ENCODE measurements around the gene ASPSCR1. TPM values are rescaled to one million over a fixed set of nuclear protein-coding genes. Genes with fewer than 3 reads are reported as not detected.

ASPSCR1 gene
- total and polyA plus RNA-seq, 2 of the 13 experiments (the other 11 are each of a cell fraction or from before 2014, with no cell fraction given) = 274 to 314 TPM

DNA sequence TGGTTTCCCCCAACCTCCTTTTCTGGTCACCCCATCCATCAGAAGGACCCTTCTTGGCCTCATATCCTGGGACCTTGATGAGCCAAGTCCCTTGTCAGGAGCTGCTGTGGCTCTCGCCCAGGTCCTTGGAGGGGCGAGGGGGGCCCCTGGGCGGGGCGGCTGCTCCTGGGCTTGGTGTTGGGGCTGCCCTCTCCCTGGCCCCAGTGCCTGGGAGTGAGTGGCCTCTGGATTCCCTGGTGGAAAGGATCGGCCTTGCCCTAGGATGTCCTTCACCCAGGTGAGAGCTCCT is 10.2 kb upstream of the ASPSCR1 start (continued):
- TF ChIP-seq, protein P1, sequence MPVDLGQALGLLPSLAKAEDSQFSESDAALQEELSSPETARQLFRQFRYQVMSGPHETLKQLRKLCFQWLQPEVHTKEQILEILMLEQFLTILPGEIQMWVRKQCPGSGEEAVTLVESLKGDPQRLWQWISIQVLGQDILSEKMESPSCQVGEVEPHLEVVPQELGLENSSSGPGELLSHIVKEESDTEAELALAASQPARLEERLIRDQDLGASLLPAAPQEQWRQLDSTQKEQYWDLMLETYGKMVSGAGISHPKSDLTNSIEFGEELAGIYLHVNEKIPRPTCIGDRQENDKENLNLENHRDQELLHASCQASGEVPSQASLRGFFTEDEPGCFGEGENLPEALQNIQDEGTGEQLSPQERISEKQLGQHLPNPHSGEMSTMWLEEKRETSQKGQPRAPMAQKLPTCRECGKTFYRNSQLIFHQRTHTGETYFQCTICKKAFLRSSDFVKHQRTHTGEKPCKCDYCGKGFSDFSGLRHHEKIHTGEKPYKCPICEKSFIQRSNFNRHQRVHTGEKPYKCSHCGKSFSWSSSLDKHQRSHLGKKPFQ (CRISPR knock-in tag; IDR thresholded peaks at IDR 0.05; ENCODE audit: insufficient replicate concordance) = peak; percentile 50
- no peak for TF ChIP-seq ZNF660 (CRISPR knock-in tag; IDR thresholded peaks at IDR 0.05; ENCODE audit: borderline replicate concordance, low read depth)
- TF ChIP-seq ZNF572 (CRISPR knock-in tag; IDR thresholded peaks at IDR 0.05) = no peak; the same call in 1 of the 2 replicates
- TF ChIP-seq GLI4 (CRISPR knock-in tag; IDR thresholded peaks at IDR 0.05; ENCODE audit: borderline replicate concordance) = no peak
- TF ChIP-seq POLR2G (IDR thresholded peaks at IDR 0.05; ENCODE audit: low read depth, low read length) = peak; percentile 12
- no peak for TF ChIP-seq KMT2A (CRISPR knock-in tag; IDR thresholded peaks at IDR 0.05)
- TF ChIP-seq RAD51 (IDR thresholded peaks at IDR 0.05; ENCODE audit: borderline replicate concordance) = no peak
- no peak for TF ChIP-seq ZNF567 (CRISPR knock-in tag; IDR thresholded peaks at IDR 0.05; ENCODE audit: borderline replicate concordance)
- no peak; the same call in 1 of the 2 replicates for TF ChIP-seq ZNF749 (CRISPR knock-in tag; IDR thresholded peaks at IDR 0.05; ENCODE audit: borderline replicate concordance)
- 0 out of 2 replicates have a peak, but pooled peaks have one; percentile 24 for TF ChIP-seq EEA1 (CRISPR knock-in tag; IDR thresholded peaks at IDR 0.05; ENCODE audit: borderline replicate concordance)
- TF ChIP-seq ZNF263 (CRISPR knock-in tag; IDR thresholded peaks at IDR 0.05) = no peak
- no peak for TF ChIP-seq RFXANK (CRISPR knock-in tag; IDR thresholded peaks at IDR 0.05)
- TF ChIP-seq CCDC6 (CRISPR knock-in tag; IDR thresholded peaks at IDR 0.05) = no peak
- 0 out of 2 replicates have a peak, but pooled peaks have one; percentile 15 for TF ChIP-seq SP2 (CRISPR knock-in tag; IDR thresholded peaks at IDR 0.05)
- TF ChIP-seq, protein P2, sequence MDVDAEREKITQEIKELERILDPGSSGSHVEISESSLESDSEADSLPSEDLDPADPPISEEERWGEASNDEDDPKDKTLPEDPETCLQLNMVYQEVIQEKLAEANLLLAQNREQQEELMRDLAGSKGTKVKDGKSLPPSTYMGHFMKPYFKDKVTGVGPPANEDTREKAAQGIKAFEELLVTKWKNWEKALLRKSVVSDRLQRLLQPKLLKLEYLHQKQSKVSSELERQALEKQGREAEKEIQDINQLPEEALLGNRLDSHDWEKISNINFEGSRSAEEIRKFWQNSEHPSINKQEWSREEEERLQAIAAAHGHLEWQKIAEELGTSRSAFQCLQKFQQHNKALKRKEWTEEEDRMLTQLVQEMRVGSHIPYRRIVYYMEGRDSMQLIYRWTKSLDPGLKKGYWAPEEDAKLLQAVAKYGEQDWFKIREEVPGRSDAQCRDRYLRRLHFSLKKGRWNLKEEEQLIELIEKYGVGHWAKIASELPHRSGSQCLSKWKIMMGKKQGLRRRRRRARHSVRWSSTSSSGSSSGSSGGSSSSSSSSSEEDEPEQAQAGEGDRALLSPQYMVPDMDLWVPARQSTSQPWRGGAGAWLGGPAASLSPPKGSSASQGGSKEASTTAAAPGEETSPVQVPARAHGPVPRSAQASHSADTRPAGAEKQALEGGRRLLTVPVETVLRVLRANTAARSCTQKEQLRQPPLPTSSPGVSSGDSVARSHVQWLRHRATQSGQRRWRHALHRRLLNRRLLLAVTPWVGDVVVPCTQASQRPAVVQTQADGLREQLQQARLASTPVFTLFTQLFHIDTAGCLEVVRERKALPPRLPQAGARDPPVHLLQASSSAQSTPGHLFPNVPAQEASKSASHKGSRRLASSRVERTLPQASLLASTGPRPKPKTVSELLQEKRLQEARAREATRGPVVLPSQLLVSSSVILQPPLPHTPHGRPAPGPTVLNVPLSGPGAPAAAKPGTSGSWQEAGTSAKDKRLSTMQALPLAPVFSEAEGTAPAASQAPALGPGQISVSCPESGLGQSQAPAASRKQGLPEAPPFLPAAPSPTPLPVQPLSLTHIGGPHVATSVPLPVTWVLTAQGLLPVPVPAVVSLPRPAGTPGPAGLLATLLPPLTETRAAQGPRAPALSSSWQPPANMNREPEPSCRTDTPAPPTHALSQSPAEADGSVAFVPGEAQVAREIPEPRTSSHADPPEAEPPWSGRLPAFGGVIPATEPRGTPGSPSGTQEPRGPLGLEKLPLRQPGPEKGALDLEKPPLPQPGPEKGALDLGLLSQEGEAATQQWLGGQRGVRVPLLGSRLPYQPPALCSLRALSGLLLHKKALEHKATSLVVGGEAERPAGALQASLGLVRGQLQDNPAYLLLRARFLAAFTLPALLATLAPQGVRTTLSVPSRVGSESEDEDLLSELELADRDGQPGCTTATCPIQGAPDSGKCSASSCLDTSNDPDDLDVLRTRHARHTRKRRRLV (CRISPR knock-in tag; IDR thresholded peaks at IDR 0.05) = no peak
- 0 out of 2 replicates have a peak, but pooled peaks have one; percentile 14 for TF ChIP-seq ZNF75D (CRISPR knock-in tag; IDR thresholded peaks at IDR 0.05; ENCODE audit: borderline replicate concordance)
- no peak for TF ChIP-seq FOXK1 (CRISPR knock-in tag; IDR thresholded peaks at IDR 0.05; ENCODE audit: borderline replicate concordance, low read depth)
- TF ChIP-seq, protein P3, sequence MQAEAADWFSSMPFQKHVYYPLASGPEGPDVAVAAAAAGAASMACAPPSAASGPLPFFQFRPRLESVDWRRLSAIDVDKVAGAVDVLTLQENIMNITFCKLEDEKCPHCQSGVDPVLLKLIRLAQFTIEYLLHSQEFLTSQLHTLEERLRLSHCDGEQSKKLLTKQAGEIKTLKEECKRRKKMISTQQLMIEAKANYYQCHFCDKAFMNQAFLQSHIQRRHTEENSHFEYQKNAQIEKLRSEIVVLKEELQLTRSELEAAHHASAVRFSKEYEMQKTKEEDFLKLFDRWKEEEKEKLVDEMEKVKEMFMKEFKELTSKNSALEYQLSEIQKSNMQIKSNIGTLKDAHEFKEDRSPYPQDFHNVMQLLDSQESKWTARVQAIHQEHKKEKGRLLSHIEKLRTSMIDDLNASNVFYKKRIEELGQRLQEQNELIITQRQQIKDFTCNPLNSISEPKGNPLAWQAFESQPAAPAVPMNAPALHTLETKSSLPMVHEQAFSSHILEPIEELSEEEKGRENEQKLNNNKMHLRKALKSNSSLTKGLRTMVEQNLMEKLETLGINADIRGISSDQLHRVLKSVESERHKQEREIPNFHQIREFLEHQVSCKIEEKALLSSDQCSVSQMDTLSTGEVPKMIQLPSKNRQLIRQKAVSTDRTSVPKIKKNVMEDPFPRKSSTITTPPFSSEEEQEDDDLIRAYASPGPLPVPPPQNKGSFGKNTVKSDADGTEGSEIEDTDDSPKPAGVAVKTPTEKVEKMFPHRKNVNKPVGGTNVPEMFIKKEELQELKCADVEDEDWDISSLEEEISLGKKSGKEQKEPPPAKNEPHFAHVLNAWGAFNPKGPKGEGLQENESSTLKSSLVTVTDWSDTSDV (CRISPR knock-in tag; IDR thresholded peaks at IDR 0.05) = no peak
- TF ChIP-seq IRX3 (CRISPR knock-in tag; IDR thresholded peaks at IDR 0.05; ENCODE audit: borderline replicate concordance, low read depth) = peak; percentile 39; the same call in 1 of the 2 replicates
- no peak for TF ChIP-seq ELF4 (CRISPR knock-in tag; IDR thresholded peaks at IDR 0.05; ENCODE audit: borderline replicate concordance)
- no peak for TF ChIP-seq ZNF850 (CRISPR knock-in tag; conservative IDR thresholded peaks at IDR 0.05)
- no peak for TF ChIP-seq TOE1 (CRISPR knock-in tag; IDR thresholded peaks at IDR 0.05)
